GM19099 (cell line): Measurements from ENCODE around the gene LLGL1.

Experiments
- POLR2A ChIP-seq: IDR thresholded peaks from 3 replicates; pipeline ENCODE4 v1.6.1; 2011; ENCODE audit warnings: low read depth; ENCODE audit not compliant: insufficient read length; ENCODE audit errors: extremely low read depth

Gene LLGL1

GRCh38 chr17:18187226-18187625 lies 38.2 kb upstream of the LLGL1 start:
- no peak for TF ChIP-seq POLR2A

- TF ChIP-seq POLR2A: no peak
These were observed 37.3 kb upstream of the LLGL1 start for GRCh38 chr17:18187821-18188761.

- TF ChIP-seq POLR2A: no peak
These were observed 34.7 kb upstream of the LLGL1 start for GRCh38 chr17:18190628-18191235.

- no peak for TF ChIP-seq POLR2A
These were observed 34.2 kb upstream of the LLGL1 start for GRCh38 chr17:18191236-18191667.

GRCh38 chr17:18191967-18192366 lies 33.5 kb upstream of the LLGL1 start:
- TF ChIP-seq POLR2A: no peak

- no peak for TF ChIP-seq POLR2A
These were observed 31.0 kb upstream of the LLGL1 start for GRCh38 chr17:18194394-18194793.

- TF ChIP-seq POLR2A: no peak
These were observed 30.6 kb upstream of the LLGL1 start for GRCh38 chr17:18194804-18195203.

- TF ChIP-seq POLR2A: no peak
These were observed 30.2 kb upstream of the LLGL1 start for GRCh38 chr17:18195246-18195645.

- no peak for TF ChIP-seq POLR2A
These were observed 27.8 kb upstream of the LLGL1 start for GRCh38 chr17:18197535-18198194.

GRCh38 chr17:18198530-18198929 lies 26.9 kb upstream of the LLGL1 start:
- no peak for TF ChIP-seq POLR2A

- no peak for TF ChIP-seq POLR2A
These were observed 24.3 kb upstream of the LLGL1 start for GRCh38 chr17:18201108-18201507.

GRCh38 chr17:18203308-18203707 lies 22.1 kb upstream of the LLGL1 start:
- no peak for TF ChIP-seq POLR2A

GRCh38 chr17:18205861-18206260 lies 19.6 kb upstream of the LLGL1 start:
- no peak for TF ChIP-seq POLR2A

- no peak for TF ChIP-seq POLR2A
These were observed 18.5 kb upstream of the LLGL1 start for GRCh38 chr17:18206962-18207361.

GRCh38 chr17:18208092-18208491 lies 17.3 kb upstream of the LLGL1 start:
- no peak for TF ChIP-seq POLR2A
